K562 (cell line): ENCODE data around the gene TCF19. TPM values are rescaled to one million over a fixed set of nuclear protein-coding genes. Genes with fewer than 3 reads are reported as not detected.
A peak's percentile ranks its signal among the peaks of the same experiment; 100 is the strongest.

Experiments
- CEBPG ChIP-seq, 3 experiments: fragments of 200-800 bp in 1 of 3; sonication (Bioruptor generic) in 1 of 3; sonication (generic) in 1 of 3; formaldehyde crosslinking in 1 of 3; IDR thresholded peaks in 2 of 3; conservative IDR thresholded peaks in 1 of 3; 2 replicates each; pipeline versions ENCODE4 v1.6.1 to v1.8.0; 2016 to 2022; ENCODE audit warnings: missing compliant biosample characterization in 2 of 3, missing genetic modification characterization in 2 of 3, mild to moderate bottlenecking in 1 of 3, missing genetic modification reagents in 1 of 3
- CHD1 ChIP-seq: fragments of 200-600 bp; sonication (generic); IDR thresholded peaks from one replicate; pipeline ENCODE4 v1.6.1; 2012; ENCODE audit warnings: mild to moderate bottlenecking, moderate library complexity, low read length, inconsistent platforms
- DPF2 ChIP-seq: fragments of 450-650 bp; IDR thresholded peaks from 2 replicates; pipeline ENCODE4 v1.6.1; 2016
- HLTF ChIP-seq: fragments of 450-650 bp; IDR thresholded peaks from 2 replicates; pipeline ENCODE4 v1.6.1; 2016
- MAFG ChIP-seq: fragments of 450-650 bp; conservative IDR thresholded peaks from 2 replicates; pipeline ENCODE4 v1.6.1; 2016; ENCODE audit warnings: missing genetic modification characterization, missing compliant biosample characterization
- MAX ChIP-seq: sonication (generic); formaldehyde crosslinking; IDR thresholded peaks from 2 replicates; pipeline ENCODE4 v1.9.0; 2022; ENCODE audit warnings: mild to moderate bottlenecking, missing genetic modification reagents
- NCOA2 ChIP-seq, 2 experiments: fragments of 450-650 bp; IDR thresholded peaks; 2 replicates each; pipeline ENCODE4 v1.6.1; 2018; ENCODE audit warnings: mild to moderate bottlenecking in 2 of 2, moderate library complexity in 1 of 2; ENCODE audit not compliant: partially characterized antibody in 2 of 2
- NEUROD1 ChIP-seq: fragments of 150-350 bp; IDR thresholded peaks from 2 replicates; pipeline ENCODE4 v1.6.1; 2014; ENCODE audit warnings: borderline replicate concordance, low read length, low read depth; ENCODE audit not compliant: partially characterized antibody
- SMAD2 ChIP-seq: fragments of 150-350 bp; IDR thresholded peaks from 2 replicates; pipeline ENCODE4 v1.6.1; 2014; ENCODE audit warnings: low read depth, mild to moderate bottlenecking, low read length
- UBTF ChIP-seq, 2 experiments: IDR thresholded peaks; 2 replicates each; pipeline ENCODE4 v1.6.1; 2012; ENCODE audit warnings: improper control_type of control experiment in 2 of 2, low read depth in 2 of 2, low read length in 2 of 2, borderline replicate concordance in 1 of 2
- VEZF1 ChIP-seq: fragments of 200-800 bp; sonication (Bioruptor generic); IDR thresholded peaks from 2 replicates; pipeline ENCODE4 v1.6.1; 2017; ENCODE audit warnings: missing genetic modification characterization, missing compliant biosample characterization
- ZBTB8A ChIP-seq: fragments of 450-650 bp; IDR thresholded peaks from 2 replicates; pipeline ENCODE4 v1.6.1; 2018; ENCODE audit warnings: mild to moderate bottlenecking, moderate library complexity; ENCODE audit not compliant: partially characterized antibody
- ZNF12 ChIP-seq: sonication (generic); formaldehyde crosslinking; IDR thresholded peaks from 2 replicates; pipeline ENCODE4 v1.4.0; 2020; ENCODE audit warnings: mild to moderate bottlenecking, missing genetic modification reagents
- ZNF146 ChIP-seq: IDR thresholded peaks from one replicate; pipeline ENCODE4 v1.6.1; 2018; ENCODE audit warnings: missing compliant biosample characterization; ENCODE audit not compliant: unreplicated experiment
- ZNF354B ChIP-seq: fragments of 250-450 bp; sonication (Bioruptor Pico); IDR thresholded peaks from 2 replicates; pipeline ENCODE4 v1.4.0; 2020
- ZNF398 ChIP-seq: fragments of 250-450 bp; sonication (Bioruptor Pico); IDR thresholded peaks from 2 replicates; pipeline ENCODE4 v1.8.0; 2021; ENCODE audit warnings: moderate library complexity, mild to moderate bottlenecking, inconsistent platforms
- ZNF655 ChIP-seq: fragments of 250-450 bp; sonication (Bioruptor Pico); IDR thresholded peaks from 2 replicates; pipeline ENCODE4 v1.5.0; 2021
- polyA plus RNA-seq, 8 experiments: library from polyadenylated mRNA; depleted of rRNA in 4 of 8; stranded (reverse) in 5 of 8; unstranded in 3 of 8; fragments of >200 nt; fragmentation: Nextera tagmentation in 2 of 8; fragmentation: Illumina TruSeq in 1 of 8; extraction: Ambion mirVana in 2 of 8; extraction: Trizol in 1 of 8; gene quantifications; 2 replicates each; pipeline versions ENCODE4 v1.2.1 to v1.2.3, GENCODE V29; 2011 to 2014; ENCODE audit warnings: inconsistent platforms in 1 of 8, missing spikeins in 1 of 8
- total RNA-seq, 7 experiments: library from RNA; depleted of rRNA in 6 of 7; stranded (reverse); fragments of >200 nt in 6 of 7; fragmentation: Illumina TruSeq in 2 of 7; extraction: Trizol in 2 of 7; gene quantifications; 2 replicates each; pipeline versions ENCODE4 v1.2.1 to v1.2.3, GENCODE V29; 2011 to 2021; ENCODE audit warnings: low replicate concordance in 1 of 7

Gene TCF19
- total and polyA plus RNA-seq, 9 of the 15 experiments (the other 6 are each of a cell fraction or from before 2014, with no cell fraction given), result 4.2 to 42.5 (median 25.7) TPM

GRCh38 chr6:31158863-31159855, 770 bp downstream of the TCF19 start (continued):
- TF ChIP-seq SMAD2 (no peak), MAFG (tag) (no peak), ZNF12 (CRISPR knock-in tag) (no peak), DPF2 (peak; percentile 43; the same call in 1 of the 2 replicates), ZNF146 (CRISPR knock-in tag) (no peak), UBTF (IDR thresholded peaks at IDR 0.05; ENCODE audit: borderline replicate concordance in 1 of 2, low read depth in 2 of 2, low read length in 2 of 2) (no peak), MAX (CRISPR knock-in tag) (no peak), ZNF398 (no peak), NCOA2 (IDR thresholded peaks at IDR 0.05; ENCODE audit: partially characterized antibody in 2 of 2) (no peak), NEUROD1 (no peak), CHD1 (no peak), ZBTB8A (no peak), CEBPG (CRISPR knock-in tag; IDR thresholded peaks at IDR 0.05) (no peak; the same call in 1 of the 2 replicates), CEBPG (tag; conservative IDR thresholded peaks at IDR 0.05 in 1 of 2, IDR thresholded peaks at IDR 0.05 in 1 of 2) (no peak), ZNF655 (CRISPR knock-in tag) (no peak), ZNF354B (no peak), VEZF1 (CRISPR knock-in tag) (peak; percentile 45; the same call in 1 of the 2 replicates), HLTF (no peak)
